ACC112 (cell line): ENCODE measurements around the gene CSNK1D.

Experiments used
- H2AFZ ChIP-seq: fragments of 200-600 bp; sonication (generic); one replicate; pipeline ENCODE4 v1.6.0; 2017; ENCODE audit warnings: antibody characterized with exemption, low read length; ENCODE audit not compliant: unreplicated experiment
- H3K27ac ChIP-seq: fragments of 200-600 bp; sonication (generic); 2 replicates; pipeline ENCODE4 v1.5.1; 2014; ENCODE audit warnings: low read depth, mild to moderate bottlenecking, antibody characterized with exemption, low read length, moderate library complexity
- H3K27me3 ChIP-seq: fragments of 200-600 bp; sonication (generic); 2 replicates; pipeline ENCODE4 v1.6.1; 2014; ENCODE audit warnings: mild to moderate bottlenecking, antibody characterized with exemption, low read length, moderate library complexity, mixed read lengths; ENCODE audit not compliant: insufficient read depth
- H3K36me3 ChIP-seq: fragments of 200-600 bp; sonication (generic); 2 replicates; pipeline ENCODE4 v1.6.1; 2016; ENCODE audit warnings: mild to moderate bottlenecking, antibody characterized with exemption, low read length, moderate library complexity, mixed read lengths; ENCODE audit not compliant: insufficient read depth
- H3K4me1 ChIP-seq: fragments of 200-600 bp; sonication (generic); one replicate; pipeline ENCODE4 v1.6.1; 2016; ENCODE audit warnings: low read length, mixed read lengths; ENCODE audit not compliant: insufficient read depth, unreplicated experiment, control insufficient read depth
- H3K4me3 ChIP-seq: fragments of 200-600 bp; sonication (generic); 2 replicates; pipeline ENCODE4 v1.5.1; 2014; ENCODE audit warnings: mild to moderate bottlenecking, low read depth, low read length
- H3K79me2 ChIP-seq: fragments of 200-600 bp; sonication (generic); one replicate; pipeline ENCODE4 v1.6.0; 2016; ENCODE audit warnings: low read length; ENCODE audit not compliant: control insufficient read depth, unreplicated experiment, insufficient read depth

CSNK1D gene

DNA sequence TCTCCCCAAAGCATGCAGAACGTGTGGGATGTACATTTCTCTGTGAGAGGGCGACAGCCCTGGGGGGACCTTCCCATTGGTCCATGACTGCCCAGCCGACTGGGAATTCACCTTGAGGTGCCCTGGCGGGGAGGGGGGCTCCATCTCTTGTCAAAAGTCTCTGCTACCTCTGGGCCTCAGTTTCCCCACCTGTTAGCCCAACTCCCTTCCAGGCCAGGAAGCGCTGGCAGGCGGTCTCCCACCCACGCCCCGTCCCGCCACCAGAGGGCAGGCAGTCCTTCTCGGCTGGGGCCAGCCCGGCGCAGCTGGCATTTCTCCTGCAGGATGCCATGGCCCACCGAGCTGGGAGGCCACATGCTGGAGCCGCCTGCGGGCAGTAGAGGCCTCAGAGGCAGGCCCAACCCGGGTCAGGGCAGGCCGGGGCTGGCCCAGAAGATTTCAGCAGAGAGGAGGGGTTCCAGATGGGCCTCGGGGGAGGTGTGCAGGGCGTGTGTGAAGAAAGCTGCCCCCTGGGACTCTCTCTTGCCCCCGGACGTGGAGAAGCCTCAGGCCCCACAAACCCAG lies 27.3 kb upstream of the CSNK1D start:
- H2AFZ ChIP-seq: no peak overlapping the region
- H3K4me3 ChIP-seq: no peak overlapping the region
- H3K79me2 ChIP-seq: no peaks in the 10 kb centered on the region
- peaks cover 26% of the 10 kb centered on the region for H3K4me1 ChIP-seq
- H3K27me3 ChIP-seq: no peaks in the 10 kb centered on the region
- no peak overlapping the region for H3K27ac ChIP-seq
- no peaks in the 10 kb centered on the region for H3K36me3 ChIP-seq

DNA sequence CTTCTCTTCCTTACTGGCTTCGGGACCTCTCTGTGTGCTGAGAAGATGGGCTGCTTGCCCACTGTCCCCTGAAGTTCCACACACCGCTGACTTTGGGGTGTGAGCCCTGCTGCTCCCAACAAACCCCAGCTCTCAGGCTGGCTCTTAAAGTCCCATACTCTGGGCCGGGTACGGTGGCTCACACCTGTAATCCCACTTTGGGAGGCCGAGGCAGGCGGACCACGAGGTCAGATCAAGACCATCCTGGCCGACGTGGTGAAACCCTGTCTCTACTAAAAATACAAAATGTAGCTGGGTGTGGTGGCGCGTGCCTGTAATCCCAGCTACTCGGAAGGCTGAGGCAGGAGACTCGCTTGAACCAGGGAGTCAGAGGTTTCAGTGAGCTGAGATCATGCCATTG lies 26.7 kb upstream of the CSNK1D start:
- no peaks in the 10 kb centered on the region for H3K27me3 ChIP-seq
- peak overlapping the region; percentile 98; the same call in 1 of the 2 replicates for H3K27ac ChIP-seq
- peaks cover 26% of the 10 kb centered on the region for H3K4me1 ChIP-seq
- no peaks in the 10 kb centered on the region for H3K36me3 ChIP-seq
- no peak overlapping the region for H2AFZ ChIP-seq
- no peak overlapping the region for H3K4me3 ChIP-seq
- H3K79me2 ChIP-seq: no peaks in the 10 kb centered on the region

DNA sequence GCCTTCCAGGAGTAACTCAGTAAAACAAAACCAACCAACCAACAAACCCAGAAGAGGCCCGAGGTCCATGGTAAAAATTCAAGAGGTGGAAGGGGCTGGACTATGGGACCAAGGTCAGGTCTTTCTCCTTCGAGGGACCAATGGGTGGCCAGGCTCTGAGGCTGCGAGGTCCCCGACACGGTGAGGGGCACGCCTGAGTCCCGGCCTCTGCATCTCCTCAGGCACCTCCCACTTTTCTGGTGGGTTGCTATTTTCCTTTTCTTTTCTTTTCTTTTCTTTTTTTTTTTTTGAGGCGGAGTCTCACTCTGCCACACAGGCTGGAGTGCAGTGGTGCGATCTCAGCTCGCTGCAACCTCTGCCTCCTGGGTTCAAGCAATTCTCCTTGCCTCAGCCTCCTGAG lies 26.0 kb upstream of the CSNK1D start:
- H3K36me3 ChIP-seq: no peaks in the 10 kb centered on the region
- H3K27ac ChIP-seq: peak overlapping the region; percentile 98
- H2AFZ ChIP-seq: no peak overlapping the region
- peaks cover 30% of the 10 kb centered on the region for H3K4me1 ChIP-seq
- H3K27me3 ChIP-seq: no peaks in the 10 kb centered on the region
- H3K4me3 ChIP-seq: no peak overlapping the region
- H3K79me2 ChIP-seq: no peaks in the 10 kb centered on the region

DNA sequence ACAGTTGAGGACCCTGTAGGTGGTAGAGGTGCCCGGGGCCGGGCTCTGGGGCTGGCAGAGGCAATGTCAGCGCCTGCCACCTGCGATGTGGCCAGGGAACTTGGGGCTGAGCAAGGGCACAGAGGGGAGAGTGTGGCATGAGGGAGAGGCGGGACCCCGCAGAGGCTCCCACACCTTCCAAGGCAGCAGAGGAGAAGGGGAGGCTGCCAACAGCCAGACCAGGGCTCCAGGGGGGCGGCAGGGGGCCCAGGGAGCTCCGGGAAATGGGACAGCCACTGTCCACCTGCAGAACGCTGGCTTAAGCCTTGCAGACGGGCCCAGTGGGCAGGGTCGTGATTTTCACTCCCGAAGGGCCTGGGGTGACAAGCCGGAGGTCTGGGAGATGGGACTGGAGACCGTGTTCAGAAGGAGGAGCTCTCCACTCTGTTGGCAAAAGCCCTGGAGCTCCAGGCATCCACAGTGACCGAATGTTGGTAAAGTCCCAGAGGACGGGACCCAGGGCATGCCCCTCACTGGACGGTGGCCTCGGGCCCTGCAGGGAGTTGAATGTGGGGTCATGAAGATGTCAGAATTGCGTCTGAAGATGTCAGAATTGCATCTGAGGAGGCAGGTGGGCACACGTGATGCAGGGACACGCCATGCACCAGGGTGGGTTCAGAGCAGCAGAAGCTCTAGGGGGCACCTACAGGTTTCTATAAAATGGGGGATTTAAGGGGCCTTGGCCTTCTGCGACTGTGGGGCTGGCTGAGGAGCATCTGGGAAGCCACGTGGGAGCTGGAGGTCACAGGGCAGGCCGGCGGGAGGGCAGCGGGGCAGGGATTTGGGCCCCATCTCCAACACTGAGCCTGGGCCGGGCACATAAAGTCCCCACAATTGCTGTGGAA lies 25.3 kb upstream of the CSNK1D start:
- no peaks in the 10 kb centered on the region for H3K27me3 ChIP-seq
- no peak overlapping the region for H2AFZ ChIP-seq
- peaks cover 37% of the 10 kb centered on the region for H3K4me1 ChIP-seq
- H3K4me3 ChIP-seq: peak overlapping the region; percentile 66
- peaks cover 4% of the 10 kb centered on the region for H3K79me2 ChIP-seq
- H3K36me3 ChIP-seq: no peaks in the 10 kb centered on the region
- peak overlapping the region; percentile 98 for H3K27ac ChIP-seq

DNA sequence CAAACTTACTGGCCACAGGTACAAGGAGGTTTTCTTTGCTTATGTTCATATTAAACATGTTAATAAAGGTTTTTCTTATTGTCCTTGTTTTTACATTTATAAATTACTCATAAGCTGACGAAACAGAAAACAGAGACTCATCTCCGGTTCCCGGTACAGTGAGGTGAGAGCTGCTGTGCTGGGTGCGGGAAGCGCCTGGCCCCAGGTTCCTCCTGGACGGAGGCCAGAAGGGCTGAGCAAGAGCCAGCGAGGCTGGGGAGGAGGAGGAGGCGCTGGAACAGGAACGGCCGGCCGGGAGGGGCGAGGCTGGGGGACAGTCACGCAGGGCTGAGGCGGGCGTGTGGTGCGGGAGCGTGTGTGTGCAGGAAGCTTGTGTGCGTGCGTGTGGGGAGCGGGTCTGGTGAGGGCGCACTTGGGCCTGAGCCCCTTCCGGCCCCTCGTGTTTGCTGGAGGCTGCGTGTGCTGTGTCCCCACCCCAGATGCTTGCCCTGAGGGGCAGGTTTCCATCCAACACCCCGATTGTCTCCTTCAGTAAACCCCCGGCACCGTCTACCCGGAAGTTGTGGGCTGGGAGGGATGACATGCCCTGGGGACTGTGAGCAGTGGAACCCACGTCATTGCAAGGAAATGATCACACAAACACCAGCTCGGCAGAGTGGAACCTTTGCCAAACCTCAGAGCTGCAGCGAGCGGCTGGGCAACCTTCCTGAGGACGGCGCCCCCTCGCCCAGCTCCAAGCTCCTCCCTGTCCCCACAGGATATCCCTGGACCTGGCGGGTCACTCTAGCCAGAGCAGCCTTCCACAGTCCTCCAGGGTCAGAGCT lies 24.4 kb upstream of the CSNK1D start:
- no peak overlapping the region for H2AFZ ChIP-seq
- peaks cover 40% of the 10 kb centered on the region for H3K4me1 ChIP-seq
- peak overlapping the region; percentile 98 for H3K27ac ChIP-seq
- no peaks in the 10 kb centered on the region for H3K36me3 ChIP-seq
- H3K4me3 ChIP-seq: peak overlapping the region; percentile 66
- H3K79me2 ChIP-seq: peaks cover 5% of the 10 kb centered on the region
- H3K27me3 ChIP-seq: no peaks in the 10 kb centered on the region

DNA sequence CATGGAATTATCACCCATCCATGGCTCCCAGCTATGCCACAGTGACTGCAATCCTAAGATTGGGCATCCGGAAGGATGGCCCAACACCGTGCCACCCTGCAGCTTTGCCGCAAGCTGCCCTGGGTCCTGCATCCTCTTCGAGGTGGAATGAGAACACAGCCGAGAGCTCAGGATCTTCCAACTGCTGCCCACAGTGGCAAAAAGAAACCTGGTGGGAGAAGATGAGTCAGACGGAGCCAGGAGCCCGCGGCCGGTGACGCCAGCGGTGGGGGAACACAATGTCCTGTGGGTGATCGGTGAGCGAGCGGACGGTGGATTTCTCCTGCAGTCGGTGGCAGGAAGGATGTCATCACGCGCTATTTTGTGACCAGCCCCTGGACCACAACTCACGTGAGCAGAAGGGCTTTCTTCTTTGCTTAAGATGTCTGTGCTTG lies 23.8 kb upstream of the CSNK1D start:
- H3K4me3 ChIP-seq: peak overlapping the region; percentile 66
- peak overlapping the region; percentile 98 for H3K27ac ChIP-seq
- H3K27me3 ChIP-seq: no peaks in the 10 kb centered on the region
- peaks cover 5% of the 10 kb centered on the region for H3K79me2 ChIP-seq
- no peak overlapping the region for H2AFZ ChIP-seq
- H3K4me1 ChIP-seq: peaks cover 40% of the 10 kb centered on the region
- H3K36me3 ChIP-seq: no peaks in the 10 kb centered on the region

DNA sequence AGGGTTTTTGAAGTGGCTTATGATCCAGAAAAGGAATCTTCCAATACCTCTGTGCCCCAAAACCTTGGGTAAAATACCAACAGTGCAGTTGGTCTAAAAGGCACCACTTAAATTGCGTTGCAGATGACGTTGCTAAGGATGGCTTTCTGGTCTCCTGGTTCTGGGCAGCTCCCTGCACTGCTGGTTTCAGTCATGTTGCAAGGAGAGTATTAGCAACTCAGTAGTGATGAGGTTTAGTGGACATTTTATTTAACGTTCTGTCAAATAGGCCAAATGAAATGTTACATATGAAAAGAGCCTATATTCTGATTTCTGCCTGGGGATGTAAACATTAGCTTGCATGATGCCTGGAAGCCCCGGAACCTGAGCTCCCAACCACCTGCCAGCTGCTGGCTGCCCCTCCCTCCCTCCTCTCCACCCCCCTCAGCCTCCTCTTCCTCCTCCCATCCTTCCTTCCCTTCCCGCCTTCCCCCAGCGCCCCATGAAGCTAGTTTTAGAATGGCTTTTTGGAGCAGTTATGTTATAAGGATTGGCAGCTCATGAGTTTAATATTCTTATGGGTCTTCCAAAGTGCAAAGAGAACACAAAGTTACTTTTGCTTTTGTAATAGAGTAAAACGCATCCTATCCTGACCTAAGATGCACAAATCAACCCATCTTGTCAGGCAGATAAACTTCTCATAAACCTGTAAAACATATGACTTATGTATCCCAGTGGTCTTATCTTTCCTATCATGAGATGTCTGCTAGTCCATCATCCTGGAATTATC lies 23.2 kb upstream of the CSNK1D start:
- Histone ChIP-seq H3K27me3 (no peaks in the 10 kb centered on the region), H3K79me2 (peaks cover 5% of the 10 kb centered on the region), H3K36me3 (no peaks in the 10 kb centered on the region), H3K4me1 (peaks cover 40% of the 10 kb centered on the region), H2AFZ (no peak overlapping the region), H3K27ac (peak overlapping the region; percentile 98), H3K4me3 (peak overlapping the region; percentile 66)

DNA sequence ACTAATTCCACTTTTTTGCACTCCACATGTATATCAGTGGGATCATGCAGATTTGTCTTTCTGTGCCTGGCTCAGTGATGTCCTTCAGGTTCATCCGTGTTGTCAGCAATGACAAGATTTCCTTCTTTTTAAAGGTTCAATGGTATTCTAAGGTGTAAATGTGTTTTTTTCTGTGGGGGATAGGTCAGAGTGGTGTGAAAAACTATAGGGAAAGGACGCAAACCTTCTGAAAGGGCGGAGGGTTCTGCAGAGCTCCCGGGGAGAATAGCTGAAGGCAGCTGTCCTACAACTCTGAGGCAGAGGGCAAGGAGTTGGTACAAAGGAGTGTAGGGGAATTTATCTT lies 21.9 kb upstream of the CSNK1D start:
- peak overlapping the region; percentile 98 for H3K27ac ChIP-seq
- no peaks in the 10 kb centered on the region for H3K27me3 ChIP-seq
- H3K4me3 ChIP-seq: no peak overlapping the region
- peaks cover 40% of the 10 kb centered on the region for H3K4me1 ChIP-seq
- no peak overlapping the region for H2AFZ ChIP-seq
- H3K36me3 ChIP-seq: no peaks in the 10 kb centered on the region
- peaks cover 5% of the 10 kb centered on the region for H3K79me2 ChIP-seq

DNA sequence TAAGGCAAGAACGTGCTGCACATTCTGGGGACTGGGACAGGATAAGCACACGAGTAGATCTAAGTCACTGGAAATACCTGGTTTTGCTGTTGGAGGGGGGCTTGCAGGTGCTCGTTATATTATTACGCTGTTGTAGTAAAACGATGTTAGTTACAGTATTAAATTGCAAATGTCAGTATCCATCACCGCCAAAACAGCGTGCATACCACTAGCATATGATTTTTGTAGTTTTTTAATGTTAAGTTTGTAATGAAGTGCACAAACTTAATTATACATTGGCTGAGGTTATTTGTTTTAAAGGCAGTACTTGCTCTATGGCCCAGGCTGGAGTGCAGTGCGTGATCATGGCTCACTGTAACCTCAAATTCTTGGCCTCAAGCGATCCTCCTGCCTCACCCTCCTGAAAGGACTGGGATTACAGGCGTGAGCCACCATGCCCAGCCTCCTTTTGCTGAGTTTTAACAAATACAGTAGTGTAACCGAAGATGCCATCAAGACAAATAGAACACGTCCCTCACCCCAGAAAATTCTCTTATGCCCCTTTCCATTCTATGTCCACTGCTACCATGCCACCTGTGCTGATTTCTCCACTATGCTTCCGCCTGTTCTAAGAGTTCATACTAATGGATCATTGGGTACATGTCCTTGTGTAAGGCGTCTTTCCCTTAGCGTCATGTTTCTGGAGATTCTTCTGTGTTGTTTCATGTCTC lies 20.7 kb upstream of the CSNK1D start:
- Histone ChIP-seq H3K4me1 (peaks cover 42% of the 10 kb centered on the region), H3K4me3 (peak overlapping the region; percentile 74), H3K79me2 (peaks cover 5% of the 10 kb centered on the region)

More for the DNA sequence above, 20.7 kb upstream of the CSNK1D start:
- H3K27ac ChIP-seq: peak overlapping the region; percentile 98
- H2AFZ ChIP-seq: no peak overlapping the region
- H3K36me3 ChIP-seq: no peaks in the 10 kb centered on the region
- H3K27me3 ChIP-seq: no peaks in the 10 kb centered on the region
